Bladder microvascular endothelial cell (primary cell): ENCODE data around the gene NDC1. TPM values are rescaled to one million over a fixed set of nuclear protein-coding genes. Genes with fewer than 3 reads are reported as not detected.

ENCODE experiments used
- total RNA-seq: library from RNA; depleted of rRNA; stranded (reverse); fragments of >200 nt; gene quantifications from 2 replicates; pipeline ENCODE4 v1.2.3, GENCODE V29; 2014

The NDC1 gene
- total RNA-seq: 17.6 and 18.4 TPM in 2 replicates

GRCh38 chr1:53837924-53838653 lies at the start of gene NDC1:
NDC1 (minus strand) TSS chr1:53838296; CDS start chr1:53838261, 35 bp downstream.

DNA sequence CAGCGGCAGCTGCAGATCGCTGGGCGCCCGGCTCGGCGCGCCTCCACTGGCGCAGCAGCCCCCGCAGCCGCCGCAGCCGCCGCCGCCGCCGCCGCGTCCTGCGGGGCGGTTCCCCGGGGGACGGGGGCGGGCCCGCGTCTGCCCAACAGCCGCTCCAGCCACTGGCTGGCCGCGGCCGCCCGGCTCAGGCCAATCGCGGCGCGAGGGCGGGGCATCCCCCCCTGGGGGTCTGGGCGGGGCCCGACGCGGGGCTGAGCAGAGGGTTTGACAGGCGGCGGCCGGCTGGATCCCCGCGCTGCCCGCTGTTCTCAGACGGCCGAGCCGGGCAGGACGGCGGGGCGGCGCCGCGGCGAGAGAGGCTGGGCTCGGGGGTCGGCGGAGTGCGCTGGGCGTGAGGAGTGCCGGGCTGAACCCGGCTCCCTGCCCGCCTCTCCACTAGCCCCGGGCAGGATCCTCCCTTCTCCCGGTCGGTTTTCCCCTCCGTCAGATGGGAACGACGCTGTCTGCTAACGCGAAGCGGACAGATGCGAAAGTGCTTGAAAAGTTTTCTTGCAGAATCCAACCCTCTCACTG lies 98.9 kb downstream of the NDC1 start, which contains the start of gene GLIS1:
Gene GLIS1 (minus strand): TSS at position 56 of the 573 bp plus-strand sequence. CDS start 1,100 bp downstream, outside the sequence.

Other genes with a start within 250 kb of the NDC1 start
- gene GLIS1, start 99.1 kb downstream of the NDC1 start, total RNA-seq: under 0.01 TPM in 1 of 2 replicates, not detected in the other
- gene YIPF1, start 51.5 kb upstream of the NDC1 start, total RNA-seq: 18.3 and 20.1 TPM in 2 replicates
- gene DIO1, start 55.9 kb upstream of the NDC1 start, total RNA-seq: not detected in 2 replicates
- 13.1 and 17.0 TPM in 2 replicates for gene IFT25, start 107.4 kb upstream of the NDC1 start, total RNA-seq
- 18.8 and 23.2 TPM in 2 replicates for gene LRRC42, start 108.1 kb upstream of the NDC1 start, total RNA-seq
- not detected in 2 replicates for gene LDLRAD1, start 179.9 kb upstream of the NDC1 start, total RNA-seq
- 175 and 380 TPM in 2 replicates for gene TMEM59, start 214.9 kb upstream of the NDC1 start, total RNA-seq
- gene TCEANC2, start 215.3 kb upstream of the NDC1 start, total RNA-seq: 1.9 and 2.6 TPM in 2 replicates